MG63 (cell line): ENCODE data around the gene TPSG1. TPM values are rescaled to one million over a fixed set of nuclear protein-coding genes. Genes with fewer than 3 reads are reported as not detected.
"Not testable (repeated sequence)": the region's sequence is repeated elsewhere in the genome, so short reads cannot be mapped to it uniquely, and the experiment has no call there.

ENCODE experiments used
- DNase-seq: peaks from one replicate; pipeline ENCODE4 v3.0.0-alpha.2; 2020
- H3K27me3 ChIP-seq: fragments of 250-450 bp; sonication (Bioruptor Pico); 2 replicates; pipeline ENCODE4 v1.5.1; 2020; ENCODE audit warnings: mild to moderate bottlenecking, moderate library complexity
- H3K36me3 ChIP-seq: fragments of 250-450 bp; sonication (Bioruptor Pico); 2 replicates; pipeline ENCODE4 v1.5.1; 2020; ENCODE audit warnings: mild to moderate bottlenecking, moderate library complexity
- H3K4me3 ChIP-seq: fragments of 250-450 bp; sonication (Bioruptor Pico); 2 replicates; pipeline ENCODE4 v1.5.1; 2020; ENCODE audit warnings: mild to moderate bottlenecking, moderate library complexity
- H3K9me3 ChIP-seq: fragments of 250-450 bp; sonication (Bioruptor Pico); 2 replicates; pipeline ENCODE4 v1.5.1; 2020; ENCODE audit warnings: mild to moderate bottlenecking, moderate library complexity
- total RNA-seq: library from RNA; depleted of rRNA; stranded (reverse); fragments of >200 nt; shearing (Covaris generic); gene quantifications from 2 replicates; pipeline ENCODE4 v1.2.3, GENCODE V29; 2014; ENCODE audit warnings: low replicate concordance

TPSG1 gene
- total RNA-seq, 1 experiment from 2014 or later = 1.7 TPM

GRCh38 chr16:1259760-1260068, 34.6 kb upstream of the TPSG1 start:
- Histone ChIP-seq H3K36me3 (no peaks in the 10 kb centered on the region), H3K9me3 (no peaks in the 10 kb centered on the region), H3K27me3 (peaks cover 52% of the 10 kb centered on the region), H3K4me3 (no peak overlapping the region)
- no peak for DNase-seq

GRCh38 chr16:1258906-1259759, 34.1 kb upstream of the TPSG1 start:
- no peak for DNase-seq
- H3K9me3 ChIP-seq = no peaks in the 10 kb centered on the region
- H3K36me3 ChIP-seq = no peaks in the 10 kb centered on the region
- no peak overlapping the region for H3K4me3 ChIP-seq
- H3K27me3 ChIP-seq = peaks cover 52% of the 10 kb centered on the region

GRCh38 chr16:1258225-1258600, 33.1 kb upstream of the TPSG1 start:
- H3K9me3 ChIP-seq = no peaks in the 10 kb centered on the region
- no peak overlapping the region for H3K4me3 ChIP-seq
- peaks cover 45% of the 10 kb centered on the region for H3K27me3 ChIP-seq
- H3K36me3 ChIP-seq = no peaks in the 10 kb centered on the region
- DNase-seq = no peak

- H3K4me3 ChIP-seq = no peak overlapping the region
- no peaks in the 10 kb centered on the region for H3K9me3 ChIP-seq
- peaks cover 40% of the 10 kb centered on the region for H3K27me3 ChIP-seq
- DNase-seq = no peak
- no peaks in the 10 kb centered on the region for H3K36me3 ChIP-seq
Observed at GRCh38 chr16:1257561-1258224, 32.6 kb upstream of the TPSG1 start.

GRCh38 chr16:1256874-1257322, 31.8 kb upstream of the TPSG1 start:
- H3K4me3 ChIP-seq = no peak overlapping the region
- H3K27me3 ChIP-seq = peaks cover 32% of the 10 kb centered on the region
- H3K36me3 ChIP-seq = no peaks in the 10 kb centered on the region
- DNase-seq = no peak
- no peaks in the 10 kb centered on the region for H3K9me3 ChIP-seq

GRCh38 chr16:1256296-1256873, 31.3 kb upstream of the TPSG1 start:
- not testable (repeated sequence) for H3K4me3 ChIP-seq, H3K9me3 ChIP-seq, H3K36me3 ChIP-seq, DNase-seq
- peaks cover 27% of the 10 kb centered on the region for H3K27me3 ChIP-seq

GRCh38 chr16:1255276-1256122, 30.4 kb upstream of the TPSG1 start, which contains the start of gene TPSD1:
TSS of gene TPSD1 (plus strand) at chr16:1256069. CDS start at chr16:1256281, 212 bp downstream.
- not testable (repeated sequence) for DNase-seq, H3K36me3 ChIP-seq, H3K9me3 ChIP-seq, H3K4me3 ChIP-seq
- peaks cover 18% of the 10 kb centered on the region for H3K27me3 ChIP-seq

GRCh38 chr16:1254821-1255220, 29.8 kb upstream of the TPSG1 start:
- H3K36me3 ChIP-seq, H3K4me3 ChIP-seq, H3K9me3 ChIP-seq, DNase-seq: not testable (repeated sequence)
- peaks cover 11% of the 10 kb centered on the region for H3K27me3 ChIP-seq

- DNase-seq = not testable (repeated sequence)
Observed at GRCh38 chr16:1253701-1254364, 28.8 kb upstream of the TPSG1 start.

GRCh38 chr16:1249031-1249755, 24.1 kb upstream of the TPSG1 start:
- not testable (repeated sequence) for H3K36me3 ChIP-seq, H3K9me3 ChIP-seq, DNase-seq, H3K4me3 ChIP-seq
- peaks cover 19% of the 10 kb centered on the region for H3K27me3 ChIP-seq

More at GRCh38 chr16:1253701-1254364, 28.8 kb upstream of the TPSG1 start:
- not testable (repeated sequence) for H3K36me3 ChIP-seq, H3K4me3 ChIP-seq, H3K9me3 ChIP-seq, H3K27me3 ChIP-seq

- not testable (repeated sequence) for H3K4me3 ChIP-seq, H3K9me3 ChIP-seq, H3K36me3 ChIP-seq, DNase-seq
- H3K27me3 ChIP-seq = peaks cover 19% of the 10 kb centered on the region
Observed at GRCh38 chr16:1247903-1248537, 23.0 kb upstream of the TPSG1 start.

- Histone ChIP-seq H3K36me3 (no peaks in the 10 kb centered on the region), H3K27me3 (peaks cover 19% of the 10 kb centered on the region), H3K9me3 (no peaks in the 10 kb centered on the region), H3K4me3 (no peak overlapping the region)
- DNase-seq = no peak
Observed at GRCh38 chr16:1245452-1246020, 20.5 kb upstream of the TPSG1 start.

GRCh38 chr16:1244881-1245280, 19.8 kb upstream of the TPSG1 start:
- Histone ChIP-seq H3K4me3 (no peak overlapping the region), H3K36me3 (no peaks in the 10 kb centered on the region), H3K9me3 (no peaks in the 10 kb centered on the region), H3K27me3 (peaks cover 19% of the 10 kb centered on the region)
- peak; percentile 27 for DNase-seq

GRCh38 chr16:1243907-1244850, 19.1 kb upstream of the TPSG1 start:
- not testable (repeated sequence) for H3K4me3 ChIP-seq, H3K9me3 ChIP-seq, H3K36me3 ChIP-seq, DNase-seq
- peaks cover 19% of the 10 kb centered on the region for H3K27me3 ChIP-seq
